ENCODE results near the gene PLK1.
"Not testable (repeated sequence)": the region's sequence is repeated elsewhere in the genome, so short reads cannot be mapped to it uniquely, and the experiment has no call there.

PLK1 gene

GRCh38 chr16:23712976-23713375, 34.3 kb downstream of the PLK1 start, which contains the start of gene ERN2:
ERN2 (minus strand) TSS chr16:23713222; CDS start chr16:23713187, 35 bp downstream.
- no peak for DNase-seq

- no peak for DNase-seq
Measured at GRCh38 chr16:23716484-23716883, 37.8 kb downstream of the PLK1 start.

GRCh38 chr16:23722613-23723240, 44.0 kb downstream of the PLK1 start:
- not testable (repeated sequence) for DNase-seq

DNA sequence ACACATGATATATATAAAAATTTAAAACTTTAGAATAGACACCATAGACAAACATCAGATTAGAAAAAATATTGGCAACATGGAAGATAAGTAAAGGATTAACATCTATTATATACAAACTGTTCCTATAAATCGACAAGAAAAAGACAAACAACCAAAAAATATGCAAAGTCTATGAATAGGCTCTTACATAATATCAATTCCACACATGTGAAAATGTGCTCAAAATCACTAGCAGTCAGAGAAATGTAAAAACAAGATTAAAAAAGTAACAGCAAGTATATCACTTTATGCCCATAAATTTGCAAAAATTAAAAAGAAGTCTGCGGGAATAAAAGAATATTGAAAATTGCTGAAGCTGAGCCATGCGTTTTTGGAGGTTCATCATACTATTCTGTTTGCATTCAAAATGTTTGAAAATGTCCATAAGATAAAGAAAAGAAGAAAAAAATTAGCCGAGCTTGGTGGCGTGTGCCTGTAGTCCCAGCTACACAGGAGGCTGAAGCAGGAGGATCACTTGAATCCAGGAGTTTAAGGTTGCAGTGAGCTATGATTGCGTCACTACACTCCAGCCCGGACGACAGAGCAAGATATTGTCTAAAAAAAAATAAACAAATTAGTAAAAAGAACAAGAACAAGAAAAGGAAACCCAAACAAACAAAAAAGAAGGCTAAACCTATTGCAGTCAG, 45.6 kb downstream of the PLK1 start:
- DNase-seq = no peak

DNA sequence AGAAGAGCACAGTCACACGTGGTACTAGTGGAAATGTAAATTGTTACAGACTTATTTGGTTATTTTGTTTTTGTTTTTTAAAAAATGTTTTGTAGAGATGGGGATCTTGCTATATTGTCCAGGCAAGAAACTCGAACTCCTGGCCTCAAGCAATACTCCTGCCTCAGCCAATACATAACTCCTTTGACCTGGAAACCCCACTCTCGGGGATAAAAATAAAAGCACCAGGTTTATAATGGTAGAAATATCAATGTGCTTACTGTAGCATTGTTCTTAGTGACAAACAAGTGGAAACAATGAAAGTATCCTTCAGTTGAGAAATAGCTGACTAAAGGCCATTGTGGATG, 46.1 kb downstream of the PLK1 start:
- no peak for DNase-seq

GRCh38 chr16:23726710-23727109, 48.0 kb downstream of the PLK1 start:
- DNase-seq = no peak

GRCh38 chr16:23728112-23728477, 49.4 kb downstream of the PLK1 start:
- no peak for DNase-seq

DNA sequence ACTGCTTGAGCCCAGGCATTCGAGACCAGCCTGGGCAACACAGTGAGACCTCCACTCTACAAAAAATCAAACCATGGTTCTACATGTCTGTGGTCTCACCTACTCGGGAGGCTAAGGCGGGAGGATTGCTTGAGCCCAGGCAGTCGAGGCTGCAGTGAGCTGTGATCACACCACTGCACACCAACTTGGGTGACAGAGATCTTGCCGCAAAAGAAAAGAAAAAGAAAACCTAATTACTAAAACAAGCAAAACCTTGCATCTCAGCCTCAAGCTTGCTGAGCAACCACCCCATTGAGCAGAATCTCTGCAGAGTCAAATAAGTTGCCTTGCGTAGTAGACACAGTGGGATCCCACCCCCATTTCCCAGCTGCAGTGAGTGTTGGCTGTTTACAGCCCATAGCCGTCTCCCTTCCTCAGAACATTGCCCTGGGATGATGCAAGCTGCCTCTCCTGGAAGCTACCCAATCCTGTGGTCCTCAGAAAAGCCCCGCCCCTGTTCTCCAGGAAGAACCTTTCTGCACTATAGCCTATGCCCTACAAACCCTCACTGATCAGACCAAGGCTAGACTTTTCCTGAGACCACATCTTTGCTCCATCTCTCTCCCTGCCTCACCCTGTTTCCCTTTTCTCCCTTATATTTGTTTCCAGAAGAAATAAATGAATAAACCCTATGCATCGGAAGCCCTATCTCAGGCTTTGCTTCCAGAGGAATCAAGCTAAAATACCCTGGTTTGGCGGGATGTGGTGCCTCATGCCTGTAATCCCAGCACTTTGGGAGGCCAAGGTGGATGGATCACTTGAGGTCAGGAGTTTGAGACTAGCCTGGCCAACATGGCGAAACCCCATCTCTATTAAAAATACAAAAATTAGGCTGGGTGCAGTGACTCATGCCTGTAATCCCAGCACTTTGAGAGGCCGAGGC, 51.1 kb downstream of the PLK1 start:
- DNase-seq = no peak

DNA sequence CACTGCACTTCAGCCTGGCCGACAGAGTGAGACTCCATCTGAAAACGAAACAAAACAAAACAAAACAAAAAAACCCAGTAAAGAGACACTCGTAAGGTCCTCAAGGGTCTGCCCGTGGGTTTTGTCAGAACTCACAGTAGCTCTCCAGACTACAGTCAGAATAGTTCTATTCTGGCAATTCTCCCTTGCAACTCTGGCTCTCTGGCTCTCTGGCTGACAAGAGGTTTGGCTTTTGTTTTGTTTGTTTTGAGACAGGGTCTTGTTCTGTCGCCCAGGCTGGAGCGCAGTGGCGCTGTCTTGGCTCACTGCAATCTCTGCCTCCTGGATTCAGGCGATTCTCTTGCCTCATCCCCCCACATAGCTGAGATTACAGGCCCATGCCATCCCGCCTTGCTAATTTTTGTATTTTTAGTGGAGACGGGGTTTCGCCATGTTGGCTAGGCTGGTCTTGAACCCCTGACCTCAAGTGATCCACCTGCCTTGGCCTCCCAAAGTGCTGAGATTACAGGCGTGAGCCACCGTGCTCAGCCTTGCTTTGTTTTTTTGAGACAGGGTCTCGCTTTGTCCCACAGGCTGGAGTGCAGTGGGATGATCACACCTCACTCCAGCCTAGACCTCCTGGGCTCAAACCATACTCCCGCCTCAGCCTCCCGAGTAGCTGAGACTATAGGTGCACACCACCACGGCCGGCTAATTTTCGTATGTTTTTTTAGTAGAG, 55.6 kb downstream of the PLK1 start:
- no peak for DNase-seq

GRCh38 chr16:23737423-23738028, 58.8 kb downstream of the PLK1 start:
- DNase-seq = not testable (repeated sequence)

GRCh38 chr16:23739516-23739915, 60.8 kb downstream of the PLK1 start:
- DNase-seq = no peak

Data from activated naive CD4-positive, alpha-beta T cell treated with Interleukin-2 at 50 U/mL for 16 hours (primary cell).